22Rv1 (cell line): ENCODE data around the gene NUP93.
"Not testable (repeated sequence)": the region's sequence is repeated elsewhere in the genome, so short reads cannot be mapped to it uniquely, and the experiment has no call there.

Experiments
- H3K27ac ChIP-seq: fragments of 450-650 bp; 2 replicates; pipeline ENCODE4 v1.5.1; 2017
- CTCF ChIP-seq: fragments of 450-650 bp; IDR thresholded peaks from 2 replicates; pipeline ENCODE4 v1.5.1; 2017; ENCODE audit warnings: mild to moderate bottlenecking
- ZFX ChIP-seq: fragments of 450-650 bp; IDR thresholded peaks from 2 replicates; pipeline ENCODE4 v1.6.1; 2017; ENCODE audit warnings: antibody characterized with exemption, borderline replicate concordance

The NUP93 gene

GRCh38 chr16:56882077-56882800 lies 152.3 kb downstream of the NUP93 start:
- H3K27ac ChIP-seq: no peak overlapping the region
- TF ChIP-seq ZFX (no peak), CTCF (no peak)

- TF ChIP-seq ZFX (no peak), CTCF (no peak)
- no peak overlapping the region for H3K27ac ChIP-seq
Observed at GRCh38 chr16:56883586-56883985, 153.7 kb downstream of the NUP93 start.

GRCh38 chr16:56884026-56884582 lies 154.2 kb downstream of the NUP93 start:
- no peak for TF ChIP-seq CTCF
- TF ChIP-seq ZFX: no peak
- H3K27ac ChIP-seq: no peak overlapping the region

- not testable (repeated sequence) for H3K27ac ChIP-seq
Observed at GRCh38 chr16:56884929-56885328, 155.0 kb downstream of the NUP93 start.

GRCh38 chr16:56885446-56886162 lies 155.7 kb downstream of the NUP93 start:
- no peak overlapping the region for H3K27ac ChIP-seq
- TF ChIP-seq CTCF (no peak), ZFX (no peak)

- H3K27ac ChIP-seq: no peak overlapping the region
- TF ChIP-seq CTCF (no peak), ZFX (no peak)
Observed at GRCh38 chr16:56886296-56886695, 156.4 kb downstream of the NUP93 start.

GRCh38 chr16:56886826-56887225 lies 156.9 kb downstream of the NUP93 start:
- no peak overlapping the region for H3K27ac ChIP-seq
- TF ChIP-seq ZFX: no peak
- TF ChIP-seq CTCF: no peak
